Measurements from ENCODE around the gene HOXD12.

DNA sequence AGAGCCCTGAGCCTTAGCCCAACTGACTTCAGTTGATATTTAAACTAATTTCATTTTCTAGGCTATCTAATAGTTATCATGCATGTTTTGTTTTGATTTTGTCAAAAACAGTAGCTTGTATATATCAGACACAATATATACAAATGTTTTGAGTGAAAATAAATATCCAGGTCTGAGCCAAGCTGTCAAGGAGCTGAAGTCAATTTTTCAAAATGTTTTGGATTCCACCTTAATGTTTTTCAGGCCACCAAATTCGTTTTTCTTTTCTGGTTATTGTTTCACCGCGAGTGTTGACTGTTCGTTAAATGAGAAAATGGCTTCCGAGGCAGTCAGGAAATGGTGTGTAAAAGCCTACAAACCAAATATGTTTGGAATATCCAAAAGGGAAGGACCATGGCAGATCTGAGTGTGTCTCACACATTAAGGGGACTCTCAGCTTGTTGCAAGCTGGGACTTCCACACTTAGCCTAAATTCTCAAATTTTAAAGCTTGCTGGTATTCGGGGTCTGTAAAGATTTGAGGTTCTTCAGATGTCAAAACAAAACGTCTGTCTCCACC, 2.8 kb downstream of the HOXD12 start:
- no peak for TF ChIP-seq EZH2 (optimal IDR thresholded peaks at IDR 0.05; ENCODE audit: low read depth, low read length)
- TF ChIP-seq, protein P1, sequence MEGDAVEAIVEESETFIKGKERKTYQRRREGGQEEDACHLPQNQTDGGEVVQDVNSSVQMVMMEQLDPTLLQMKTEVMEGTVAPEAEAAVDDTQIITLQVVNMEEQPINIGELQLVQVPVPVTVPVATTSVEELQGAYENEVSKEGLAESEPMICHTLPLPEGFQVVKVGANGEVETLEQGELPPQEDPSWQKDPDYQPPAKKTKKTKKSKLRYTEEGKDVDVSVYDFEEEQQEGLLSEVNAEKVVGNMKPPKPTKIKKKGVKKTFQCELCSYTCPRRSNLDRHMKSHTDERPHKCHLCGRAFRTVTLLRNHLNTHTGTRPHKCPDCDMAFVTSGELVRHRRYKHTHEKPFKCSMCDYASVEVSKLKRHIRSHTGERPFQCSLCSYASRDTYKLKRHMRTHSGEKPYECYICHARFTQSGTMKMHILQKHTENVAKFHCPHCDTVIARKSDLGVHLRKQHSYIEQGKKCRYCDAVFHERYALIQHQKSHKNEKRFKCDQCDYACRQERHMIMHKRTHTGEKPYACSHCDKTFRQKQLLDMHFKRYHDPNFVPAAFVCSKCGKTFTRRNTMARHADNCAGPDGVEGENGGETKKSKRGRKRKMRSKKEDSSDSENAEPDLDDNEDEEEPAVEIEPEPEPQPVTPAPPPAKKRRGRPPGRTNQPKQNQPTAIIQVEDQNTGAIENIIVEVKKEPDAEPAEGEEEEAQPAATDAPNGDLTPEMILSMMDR (IDR thresholded peaks at IDR 0.05; ENCODE audit: low read length), result no peak
- no peak for TF ChIP-seq EZH2phosphoT487 (IDR thresholded peaks at IDR 0.05; ENCODE audit: low read length)

Data from MM.1S (cell line).